A673 (cell line): ENCODE results near the gene IRF2. TPM values are rescaled to one million over a fixed set of nuclear protein-coding genes. Genes with fewer than 3 reads are reported as not detected.
A peak's percentile ranks its signal among the peaks of the same experiment; 100 is the strongest.

Source experiments
- BruUV-seq: library from RNA; stranded (reverse); fragments of 400-500 nt; replicated peaks from 2 replicates; lab custom pipeline; 2021; lab: Mats Ljungman, UMichigan
- CTCF ChIA-PET: fragments of 300-600 bp; sonication (Branson Sonifier 250); formaldehyde crosslinking; loops from one replicate; lab custom pipeline; 2022; ENCODE audit warnings: antibody characterized with exemption; lab: Charles Lee
- POLR2A ChIA-PET: fragments of 300-600 bp; sonication (Branson Sonifier 250); formaldehyde crosslinking; loops from one replicate; lab custom pipeline; 2022; ENCODE audit warnings: antibody characterized with exemption; ENCODE audit not compliant: low non-redundant PET; lab: Charles Lee
- DNase-seq: peaks from one replicate; pipeline ENCODE4 v3.0.0-alpha.2; 2015; ENCODE audit warnings: low spot score
- H3K27ac ChIP-seq: fragments of 200-600 bp; sonication (generic); 2 replicates; pipeline ENCODE4 v1.5.1; 2016; ENCODE audit warnings: mixed run types, low read depth, mild to moderate bottlenecking, mixed read lengths, antibody characterized with exemption, low read length; ENCODE audit not compliant: poor library complexity, severe bottlenecking
- H3K27me3 ChIP-seq: fragments of 200-600 bp; sonication (generic); replicated peaks from 2 replicates; pipeline ENCODE4 v1.6.1; 2017; ENCODE audit warnings: mixed run types, low read depth, mild to moderate bottlenecking, mixed read lengths, antibody characterized with exemption, low read length; ENCODE audit not compliant: insufficient read depth, poor library complexity
- H3K36me3 ChIP-seq: fragments of 200-600 bp; sonication (generic); 2 replicates; pipeline ENCODE4 v1.6.1; 2016; ENCODE audit warnings: mixed run types, mild to moderate bottlenecking, mixed read lengths, antibody characterized with exemption, low read length; ENCODE audit not compliant: insufficient read depth, poor library complexity, severe bottlenecking
- H3K4me1 ChIP-seq: fragments of 200-600 bp; sonication (generic); 2 replicates; pipeline ENCODE4 v1.6.1; 2017; ENCODE audit warnings: mixed run types, mild to moderate bottlenecking, mixed read lengths, antibody characterized with exemption, low read length; ENCODE audit not compliant: insufficient read depth, poor library complexity, severe bottlenecking
- H3K4me3 ChIP-seq: fragments of 200-600 bp; sonication (generic); 2 replicates; pipeline ENCODE4 v1.5.1; 2016; ENCODE audit warnings: low read depth, mixed run types, mild to moderate bottlenecking, mixed read lengths, low read length; ENCODE audit not compliant: poor library complexity, severe bottlenecking
- H3K9me3 ChIP-seq: fragments of 200-600 bp; sonication (generic); 2 replicates; pipeline ENCODE4 v1.6.1; 2016; ENCODE audit warnings: mixed run types, low read depth, mild to moderate bottlenecking, mixed read lengths, antibody characterized with exemption, low read length; ENCODE audit not compliant: poor library complexity, severe bottlenecking
- EZH2 ChIP-seq: fragments of 200-600 bp; sonication (generic); IDR thresholded peaks from 2 replicates; pipeline ENCODE4 v1.6.1; 2017; ENCODE audit warnings: borderline replicate concordance, low read depth, mild to moderate bottlenecking, mixed read lengths, antibody characterized with exemption, low read length; ENCODE audit not compliant: poor library complexity, severe bottlenecking
- intact Hi-C: fragments of 100-400 bp; cut with micrococcal nuclease; formaldehyde crosslinking; loops from one replicate; pipeline ENCODE4 v1.10.0; 2022; ENCODE audit not compliant: unreplicated experiment
- total RNA-seq: library from RNA; stranded (reverse); gene quantifications from 2 replicates; pipeline ENCODE4 v1.2.3, GENCODE V29; 2021
- TF ChIP-seq, protein P1 (sequence below): fragments of 300-800, 200-600 bp; sonication (generic); conservative IDR thresholded peaks from 2 replicates; pipeline ENCODE4 v1.5.1; 2017; ENCODE audit warnings: low read depth, mild to moderate bottlenecking, antibody characterized with exemption, low read length, moderate library complexity, mixed read lengths

The IRF2 gene
- total RNA-seq, 1 experiment from 2014 or later: 28.2 TPM

- no peaks in the 10 kb centered on the region for H3K27me3 ChIP-seq
- H3K27ac ChIP-seq: peak overlapping the region; percentile 32
- DNase-seq: no peak
- CTCF ChIA-PET: no interaction called here
- peaks cover 48% of the 10 kb centered on the region for H3K4me1 ChIP-seq
- intact Hi-C loops: no loop called here
- no peak overlapping the region for H3K4me3 ChIP-seq
- no peaks in the 10 kb centered on the region for H3K9me3 ChIP-seq
- no peak for TF ChIP-seq EZH2
- TF ChIP-seq, protein P1, sequence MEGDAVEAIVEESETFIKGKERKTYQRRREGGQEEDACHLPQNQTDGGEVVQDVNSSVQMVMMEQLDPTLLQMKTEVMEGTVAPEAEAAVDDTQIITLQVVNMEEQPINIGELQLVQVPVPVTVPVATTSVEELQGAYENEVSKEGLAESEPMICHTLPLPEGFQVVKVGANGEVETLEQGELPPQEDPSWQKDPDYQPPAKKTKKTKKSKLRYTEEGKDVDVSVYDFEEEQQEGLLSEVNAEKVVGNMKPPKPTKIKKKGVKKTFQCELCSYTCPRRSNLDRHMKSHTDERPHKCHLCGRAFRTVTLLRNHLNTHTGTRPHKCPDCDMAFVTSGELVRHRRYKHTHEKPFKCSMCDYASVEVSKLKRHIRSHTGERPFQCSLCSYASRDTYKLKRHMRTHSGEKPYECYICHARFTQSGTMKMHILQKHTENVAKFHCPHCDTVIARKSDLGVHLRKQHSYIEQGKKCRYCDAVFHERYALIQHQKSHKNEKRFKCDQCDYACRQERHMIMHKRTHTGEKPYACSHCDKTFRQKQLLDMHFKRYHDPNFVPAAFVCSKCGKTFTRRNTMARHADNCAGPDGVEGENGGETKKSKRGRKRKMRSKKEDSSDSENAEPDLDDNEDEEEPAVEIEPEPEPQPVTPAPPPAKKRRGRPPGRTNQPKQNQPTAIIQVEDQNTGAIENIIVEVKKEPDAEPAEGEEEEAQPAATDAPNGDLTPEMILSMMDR: no peak
- no peaks in the 10 kb centered on the region for H3K36me3 ChIP-seq
- POLR2A ChIA-PET: no interaction called here
- no TSS peak for BruUV-seq
Measured at GRCh38 chr4:184361443-184361842, 112.9 kb downstream of the IRF2 start.

- Histone ChIP-seq H3K36me3 (no peaks in the 10 kb centered on the region), H3K4me3 (no peak overlapping the region), H3K27ac (peak overlapping the region; percentile 93), H3K9me3 (no peaks in the 10 kb centered on the region), H3K27me3 (no peaks in the 10 kb centered on the region), H3K4me1 (peaks cover 57% of the 10 kb centered on the region)
- peak; percentile 70 for DNase-seq
- TF ChIP-seq, protein P1: no peak
- no peak for TF ChIP-seq EZH2
- intact Hi-C loops: loop anchor here (1.0 to 5.0 kb wide), 4 partner anchors 10 to 287 kb away; partner anchors contain the start of genes CASP3 and PRIMPOL
- ChIA-PET CTCF (interaction anchor here (0.9 kb wide), 1 partner anchor 10 kb away, joined by 3 read pairs; no protein-coding TSS in a partner anchor), POLR2A (interaction anchor here (0.9 kb wide), 1 partner anchor 290 kb away, joined by 8 read pairs; the partner anchor contains the start of genes CASP3 and PRIMPOL)
- no TSS peak for BruUV-seq
Measured at GRCh38 chr4:184359888-184360287, 114.5 kb downstream of the IRF2 start.

GRCh38 chr4:184358521-184359232 lies 115.7 kb downstream of the IRF2 start:
- TF ChIP-seq, protein P1: no peak
- TF ChIP-seq EZH2: no peak
- intact Hi-C loops: loop anchor here (1.0 to 5.0 kb wide), 4 partner anchors 12 to 289 kb away; partner anchors contain the start of genes CASP3 and PRIMPOL
- CTCF ChIA-PET: interaction anchor here (0.7 to 1.2 kb wide), 2 partner anchors 11 to 41 kb away, joined by 5 to 12 read pairs; no protein-coding TSS in a partner anchor
- H3K4me1 ChIP-seq: peaks cover 64% of the 10 kb centered on the region
- peak overlapping the region; percentile 93 for H3K27ac ChIP-seq
- H3K4me3 ChIP-seq: no peak overlapping the region
- POLR2A ChIA-PET: interaction anchor here (0.7 to 0.8 kb wide), 2 partner anchors 11 to 995 kb away, joined by 3 to 8 read pairs; no protein-coding TSS in a partner anchor
- DNase-seq: peak; percentile 93
- H3K27me3 ChIP-seq: no peaks in the 10 kb centered on the region
- no peaks in the 10 kb centered on the region for H3K36me3 ChIP-seq
- H3K9me3 ChIP-seq: no peaks in the 10 kb centered on the region
- BruUV-seq: no TSS peak
